GM06990 (cell line): ENCODE results near the gene PCED1A.

ENCODE experiments used
- DNase-seq: peaks from one replicate; pipeline ENCODE4 v3.0.0-alpha.2; 2011; ENCODE audit not compliant: insufficient read length; ENCODE audit errors: extremely low read depth
- H3K27me3 ChIP-seq: replicated peaks from 2 replicates; pipeline ENCODE4 v1.6.0; 2011; ENCODE audit warnings: low read length; ENCODE audit not compliant: control insufficient read depth, insufficient read depth
- H3K36me3 ChIP-seq: 2 replicates; pipeline ENCODE4 v1.5.1; 2011; ENCODE audit warnings: low read length; ENCODE audit not compliant: control insufficient read depth, insufficient read depth
- H3K4me3 ChIP-seq: replicated peaks from 2 replicates; pipeline ENCODE4 v1.5.1; 2011; ENCODE audit warnings: low read depth, mild to moderate bottlenecking, control low read depth, low read length
- TF ChIP-seq, protein P1 (sequence below): IDR thresholded peaks from 2 replicates; pipeline ENCODE4 v1.5.1; 2011; ENCODE audit warnings: low read length, control low read depth, mild to moderate bottlenecking, inconsistent platforms; ENCODE audit not compliant: insufficient read depth, poor library complexity, severe bottlenecking

PCED1A gene

GRCh38 chr20:2864626-2865025 lies 24.2 kb upstream of the PCED1A start:
- no peak for DNase-seq
- Histone ChIP-seq H3K4me3 (no peak overlapping the region), H3K36me3 (peaks cover 29% of the 10 kb centered on the region), H3K27me3 (no peaks in the 10 kb centered on the region)
- TF ChIP-seq, protein P1, sequence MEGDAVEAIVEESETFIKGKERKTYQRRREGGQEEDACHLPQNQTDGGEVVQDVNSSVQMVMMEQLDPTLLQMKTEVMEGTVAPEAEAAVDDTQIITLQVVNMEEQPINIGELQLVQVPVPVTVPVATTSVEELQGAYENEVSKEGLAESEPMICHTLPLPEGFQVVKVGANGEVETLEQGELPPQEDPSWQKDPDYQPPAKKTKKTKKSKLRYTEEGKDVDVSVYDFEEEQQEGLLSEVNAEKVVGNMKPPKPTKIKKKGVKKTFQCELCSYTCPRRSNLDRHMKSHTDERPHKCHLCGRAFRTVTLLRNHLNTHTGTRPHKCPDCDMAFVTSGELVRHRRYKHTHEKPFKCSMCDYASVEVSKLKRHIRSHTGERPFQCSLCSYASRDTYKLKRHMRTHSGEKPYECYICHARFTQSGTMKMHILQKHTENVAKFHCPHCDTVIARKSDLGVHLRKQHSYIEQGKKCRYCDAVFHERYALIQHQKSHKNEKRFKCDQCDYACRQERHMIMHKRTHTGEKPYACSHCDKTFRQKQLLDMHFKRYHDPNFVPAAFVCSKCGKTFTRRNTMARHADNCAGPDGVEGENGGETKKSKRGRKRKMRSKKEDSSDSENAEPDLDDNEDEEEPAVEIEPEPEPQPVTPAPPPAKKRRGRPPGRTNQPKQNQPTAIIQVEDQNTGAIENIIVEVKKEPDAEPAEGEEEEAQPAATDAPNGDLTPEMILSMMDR: no peak

DNA sequence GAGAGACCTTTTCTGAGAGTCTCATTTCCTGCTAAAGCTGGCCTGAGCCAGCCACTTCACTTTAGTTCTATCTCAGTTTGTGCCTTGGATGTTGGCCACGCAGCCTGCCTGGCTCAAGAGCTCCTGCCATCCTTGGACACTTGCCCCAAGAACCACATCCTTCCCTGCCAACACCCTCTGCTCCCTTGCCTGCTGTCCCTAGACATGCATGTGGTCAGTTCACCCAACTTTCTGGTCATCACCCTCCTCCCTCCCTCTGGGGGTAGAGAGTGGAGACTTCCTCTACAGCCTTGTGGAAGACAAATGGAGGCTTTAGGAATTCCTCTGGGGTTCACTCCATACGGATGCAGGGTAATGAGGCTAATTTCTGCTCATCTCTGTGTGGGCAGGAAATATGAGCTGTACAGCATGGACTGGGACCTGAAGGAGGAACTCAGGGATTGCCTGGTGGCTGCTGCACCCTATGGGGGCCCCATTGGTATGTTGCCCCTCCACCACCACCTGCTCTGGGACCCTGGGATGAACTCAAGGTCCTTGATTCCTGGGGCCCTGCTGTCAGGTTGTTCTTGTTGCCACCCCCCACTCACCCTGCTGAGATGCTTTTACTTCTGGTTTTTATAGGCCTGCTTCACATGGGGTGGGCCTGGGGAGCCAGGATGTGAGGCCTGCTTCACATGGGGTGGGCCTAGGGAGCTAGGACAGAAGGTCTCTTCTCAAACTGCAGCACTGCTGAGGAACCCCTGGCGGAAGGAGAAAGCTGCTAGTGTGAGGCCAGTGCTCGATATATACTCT lies 19.1 kb upstream of the PCED1A start:
- H3K36me3 ChIP-seq: peaks cover 21% of the 10 kb centered on the region
- DNase-seq: no peak
- H3K4me3 ChIP-seq: no peak overlapping the region
- no peaks in the 10 kb centered on the region for H3K27me3 ChIP-seq
- TF ChIP-seq, protein P1: no peak

GRCh38 chr20:2858591-2858990 lies 18.1 kb upstream of the PCED1A start:
- no peak for DNase-seq
- H3K27me3 ChIP-seq: no peaks in the 10 kb centered on the region
- TF ChIP-seq, protein P1: no peak
- peaks cover 16% of the 10 kb centered on the region for H3K36me3 ChIP-seq
- no peak overlapping the region for H3K4me3 ChIP-seq

GRCh38 chr20:2851086-2851485 lies 10.6 kb upstream of the PCED1A start:
- no peak for DNase-seq
- H3K4me3 ChIP-seq: no peak overlapping the region
- no peaks in the 10 kb centered on the region for H3K36me3 ChIP-seq
- no peaks in the 10 kb centered on the region for H3K27me3 ChIP-seq
- TF ChIP-seq, protein P1: no peak

- Histone ChIP-seq H3K27me3 (no peaks in the 10 kb centered on the region), H3K4me3 (no peak overlapping the region), H3K36me3 (no peaks in the 10 kb centered on the region)
- no peak for DNase-seq
- TF ChIP-seq, protein P1: no peak
Observed at GRCh38 chr20:2849529-2849928, 9.1 kb upstream of the PCED1A start.

DNA sequence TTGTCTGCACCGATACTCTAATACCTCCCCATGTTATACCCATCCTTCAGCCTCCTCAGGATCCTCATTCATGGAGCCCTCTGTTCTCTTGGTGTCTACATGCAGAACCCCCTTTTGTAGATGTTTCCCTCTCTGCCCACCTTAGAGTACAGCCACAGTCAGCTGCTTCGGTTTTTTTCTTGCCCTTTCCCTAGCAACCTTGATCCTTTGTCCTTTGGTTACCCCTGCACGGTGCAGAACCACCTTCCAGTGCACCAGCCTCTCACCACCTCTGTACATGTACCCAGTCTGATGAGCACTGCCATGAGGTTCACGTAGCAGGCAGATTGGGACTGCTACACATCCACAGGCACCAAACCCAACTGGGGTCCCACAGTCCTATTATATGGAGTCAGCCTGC lies 7.3 kb upstream of the PCED1A start:
- TF ChIP-seq, protein P1: no peak
- DNase-seq: no peak
- no peak overlapping the region for H3K4me3 ChIP-seq
- no peaks in the 10 kb centered on the region for H3K36me3 ChIP-seq
- no peaks in the 10 kb centered on the region for H3K27me3 ChIP-seq
